Endothelial cell (in vitro differentiated cells): ENCODE measurements around the gene RASSF7. TPM values are rescaled to one million over a fixed set of nuclear protein-coding genes. Genes with fewer than 3 reads are reported as not detected.
A peak's percentile ranks its signal among the peaks of the same experiment; 100 is the strongest.

Source experiments
- DNase-seq: peaks from one replicate; pipeline ENCODE4 v3.0.0; 2021; ENCODE audit warnings: low spot score
- H3K27ac Mint-ChIP-seq: one replicate; pipeline ENCODE4 v1.8.0; 2021; ENCODE audit warnings: mixed read lengths, inconsistent platforms; ENCODE audit not compliant: unreplicated experiment
- H3K27me3 Mint-ChIP-seq: one replicate; pipeline ENCODE4 v1.8.0; 2021; ENCODE audit warnings: mild to moderate bottlenecking, moderate library complexity, mixed read lengths, inconsistent platforms; ENCODE audit not compliant: unreplicated experiment
- H3K36me3 Mint-ChIP-seq: one replicate; pipeline ENCODE4 v1.8.0; 2021; ENCODE audit warnings: mild to moderate bottlenecking, low read depth, mixed read lengths, inconsistent platforms; ENCODE audit not compliant: unreplicated experiment
- H3K4me1 Mint-ChIP-seq: one replicate; pipeline ENCODE4 v1.8.0; 2021; ENCODE audit warnings: mild to moderate bottlenecking, mixed read lengths, inconsistent platforms; ENCODE audit not compliant: unreplicated experiment
- H3K4me3 Mint-ChIP-seq: one replicate; pipeline ENCODE4 v1.8.0; 2021; ENCODE audit warnings: mild to moderate bottlenecking, mixed read lengths, inconsistent platforms; ENCODE audit not compliant: unreplicated experiment
- H3K9me3 Mint-ChIP-seq: one replicate; pipeline ENCODE4 v1.8.0; 2021; ENCODE audit warnings: mixed read lengths, inconsistent platforms; ENCODE audit not compliant: unreplicated experiment
- CTCF ChIP-seq: fragments of 200-600 bp; sonication (generic); IDR thresholded peaks from one replicate; pipeline ENCODE4 v1.5.0; 2021; ENCODE audit warnings: antibody characterized with exemption; ENCODE audit not compliant: unreplicated experiment
- total RNA-seq: library from RNA; stranded (reverse); fragmentation: NEBNext Ultra II Directional; extraction: Animal tissue kit (Norgen Biotek cat#: 25700); gene quantifications from one replicate; pipeline ENCODE4 v1.2.1, GENCODE V29; 2021; ENCODE audit not compliant: unreplicated experiment

Gene RASSF7
- total RNA-seq, 1 donor from 2014 or later: 8.9 TPM

- H3K36me3 Mint-ChIP-seq: peaks cover 3% of the 10 kb centered on the region
- H3K27me3 Mint-ChIP-seq: peaks cover 16% of the 10 kb centered on the region
- H3K27ac Mint-ChIP-seq: no peak overlapping the region
- peaks cover 3% of the 10 kb centered on the region for H3K4me1 Mint-ChIP-seq
- DNase-seq: no peak
- no peaks in the 10 kb centered on the region for H3K9me3 Mint-ChIP-seq
- H3K4me3 Mint-ChIP-seq: no peak overlapping the region
- TF ChIP-seq CTCF: no peak
Observed at GRCh38 chr11:559020-559620, 1.6 kb upstream of the RASSF7 start.

GRCh38 chr11:559712-560304 is 962 bp upstream of the RASSF7 start:
- Mint-ChIP-seq H3K36me3 (peaks cover 3% of the 10 kb centered on the region), H3K27me3 (peaks cover 20% of the 10 kb centered on the region), H3K4me3 (peak overlapping the region; percentile 87), H3K9me3 (no peaks in the 10 kb centered on the region), H3K4me1 (peaks cover 3% of the 10 kb centered on the region), H3K27ac (peak overlapping the region; percentile 9)
- TF ChIP-seq CTCF: no peak
- DNase-seq: no peak

GRCh38 chr11:561148-562003 is 606 bp downstream of the RASSF7 start:
- Mint-ChIP-seq H3K27me3 (peaks cover 19% of the 10 kb centered on the region), H3K4me1 (peaks cover 3% of the 10 kb centered on the region), H3K9me3 (no peaks in the 10 kb centered on the region), H3K4me3 (peak overlapping the region; percentile 88), H3K36me3 (peaks cover 3% of the 10 kb centered on the region), H3K27ac (no peak overlapping the region)
- TF ChIP-seq CTCF: no peak
- no peak for DNase-seq

- no peak for DNase-seq
- no peak for TF ChIP-seq CTCF
- Mint-ChIP-seq H3K27ac (no peak overlapping the region), H3K4me1 (peaks cover 3% of the 10 kb centered on the region), H3K9me3 (no peaks in the 10 kb centered on the region), H3K36me3 (peaks cover 3% of the 10 kb centered on the region), H3K27me3 (peaks cover 22% of the 10 kb centered on the region), H3K4me3 (peak overlapping the region; percentile 88)
Observed at GRCh38 chr11:562046-562645, 1.4 kb downstream of the RASSF7 start.
